GM19025 (cell line): ENCODE measurements around the gene TRIM7.
"Not testable (repeated sequence)": the region's sequence is repeated elsewhere in the genome, so short reads cannot be mapped to it uniquely, and the experiment has no call there.

Source experiments
- ATAC-seq: cut with Tn5 transposase; IDR thresholded peaks from one replicate; pipeline ENCODE4 v1.9.1; 2021; ENCODE audit warnings: mild to moderate bottlenecking, low read depth, moderate library complexity; ENCODE audit not compliant: unreplicated experiment

TRIM7 gene

DNA sequence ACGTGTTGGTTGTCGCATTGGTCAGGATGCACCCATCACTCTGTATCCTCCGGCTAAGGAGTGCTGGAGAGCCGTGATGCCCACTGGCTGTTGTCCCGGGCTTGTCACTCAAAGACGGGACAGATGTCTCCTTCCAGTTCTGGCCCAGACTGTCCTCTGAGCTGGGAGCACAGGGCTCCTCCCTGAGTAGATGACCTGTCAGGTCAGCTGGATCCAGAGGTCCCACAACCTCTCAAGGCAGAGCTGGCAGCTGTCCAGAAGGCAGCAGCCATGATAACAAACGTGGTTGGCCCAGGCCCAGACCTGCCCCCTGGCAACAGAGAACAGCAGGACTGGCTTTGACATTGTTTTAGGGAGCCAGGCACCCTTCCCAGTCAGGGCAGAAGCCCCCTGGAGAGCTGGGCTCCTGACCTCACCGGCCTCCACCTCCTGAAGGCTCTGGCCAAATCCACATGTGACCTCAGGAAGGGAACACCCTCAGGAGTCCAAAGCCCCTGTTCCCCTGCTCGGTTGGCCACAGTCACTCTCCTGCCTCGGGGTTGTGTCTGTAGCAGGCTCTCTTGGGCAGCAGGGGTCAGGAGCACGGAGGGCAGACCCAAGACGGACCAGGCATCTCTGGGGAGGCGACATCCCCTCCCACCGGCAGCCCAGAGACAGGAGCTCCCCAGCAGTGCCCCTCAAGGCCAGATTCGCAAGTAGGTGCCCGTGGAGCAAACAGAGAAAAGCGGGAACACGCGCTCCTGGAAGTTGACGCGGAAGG lies 10.3 kb downstream of the TRIM7 start:
- ATAC-seq = no peak

DNA sequence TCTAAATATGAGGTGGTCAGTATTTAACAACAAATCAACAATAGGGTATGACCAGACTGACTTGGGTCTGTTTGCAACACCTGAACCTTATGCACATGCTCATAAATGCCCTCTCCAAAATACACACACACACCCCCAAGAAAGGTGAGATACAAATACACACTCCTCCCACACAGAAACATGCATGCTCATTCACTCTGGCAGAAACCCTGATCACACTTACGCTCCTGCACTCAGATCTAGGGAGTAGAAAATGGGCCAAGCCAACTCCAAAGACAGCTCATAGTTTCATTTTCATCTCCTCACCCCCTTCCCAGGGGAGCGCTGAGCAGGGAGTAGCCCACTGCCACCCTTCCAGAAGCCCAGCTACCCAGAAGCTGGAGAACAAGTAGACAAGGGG lies 11.3 kb downstream of the TRIM7 start:
- ATAC-seq = no peak

GRCh38 chr5:181192337-181193046 lies 12.5 kb downstream of the TRIM7 start:
- no peak for ATAC-seq

DNA sequence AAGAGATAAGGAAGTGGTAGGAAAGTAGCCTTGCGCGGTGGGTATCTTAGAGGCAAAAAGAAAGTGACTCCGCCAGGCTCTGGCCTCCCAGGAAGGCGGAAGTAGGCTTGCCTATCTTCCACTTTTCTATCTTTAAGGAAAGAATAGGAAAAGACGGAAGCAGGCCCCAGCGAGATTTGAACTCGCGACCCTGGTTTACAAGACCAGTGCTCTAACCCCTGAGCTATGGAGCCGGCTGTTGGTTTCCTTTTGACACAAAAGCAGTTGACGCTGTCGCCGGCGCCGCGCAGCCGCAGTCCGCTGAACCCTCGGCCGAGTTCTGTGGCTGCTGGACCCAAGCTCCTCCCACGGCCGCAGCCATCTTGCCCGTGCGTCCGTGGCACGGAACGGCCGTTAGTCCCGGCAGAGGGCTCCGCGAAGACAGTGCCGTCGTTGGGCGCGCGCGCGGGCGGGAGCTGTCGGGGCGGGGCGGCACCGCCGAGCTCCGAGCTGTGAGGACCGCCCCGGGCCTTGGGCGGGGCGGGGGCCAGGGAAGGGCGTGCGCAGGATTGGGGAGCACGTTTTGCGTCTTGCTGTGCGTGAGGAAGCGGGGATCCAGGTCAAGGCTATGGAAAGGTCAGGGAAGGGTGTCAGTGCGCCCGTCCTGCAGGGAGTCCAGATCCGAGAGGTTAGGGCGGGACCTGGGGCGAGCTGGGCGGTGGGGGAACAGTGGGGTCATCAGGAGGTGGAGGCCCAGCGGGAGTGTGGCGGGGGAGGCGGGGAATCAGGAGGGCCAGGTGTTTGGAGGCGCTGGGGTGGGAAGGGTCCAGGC lies 13.3 kb downstream of the TRIM7 start:
- ATAC-seq = peak; percentile 65

DNA sequence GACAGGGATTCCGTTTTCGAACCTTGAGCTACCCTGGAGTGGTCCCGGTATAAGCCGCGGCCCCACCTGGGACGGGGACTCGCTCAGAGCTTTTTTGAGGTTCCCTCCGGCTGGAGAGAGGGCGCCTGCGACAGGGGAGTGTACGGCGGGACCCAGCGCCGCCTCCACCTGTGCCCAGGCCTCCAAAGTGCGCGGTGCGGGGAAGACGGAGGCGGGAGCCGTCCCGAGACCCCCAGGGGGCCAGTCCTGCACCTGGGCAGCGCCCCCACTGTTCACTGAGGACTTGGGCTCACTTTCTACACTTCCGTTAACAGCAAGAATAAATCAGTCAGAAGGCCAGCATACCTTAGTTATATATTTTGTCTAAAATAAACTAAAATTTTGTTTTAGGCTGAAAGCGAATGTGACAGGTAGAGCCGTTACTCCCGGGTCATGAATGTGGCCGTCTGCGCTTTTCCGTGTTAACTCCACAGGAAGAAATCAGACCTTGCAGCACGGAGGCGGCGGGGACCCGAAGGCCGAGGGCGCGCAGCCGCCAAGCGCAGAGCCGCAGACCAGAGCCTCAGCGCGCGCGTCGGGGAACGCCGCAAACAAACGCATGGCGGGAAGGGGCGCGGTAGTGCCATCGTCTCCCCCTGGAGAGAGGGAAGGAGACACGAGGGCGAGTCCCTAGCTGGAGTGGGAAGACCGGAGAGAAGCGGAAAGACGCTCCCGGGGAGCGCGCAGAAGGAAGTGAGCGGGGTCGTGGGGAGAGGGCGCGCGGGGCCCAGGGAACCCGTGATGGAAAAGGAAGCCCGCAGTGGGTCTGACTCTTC lies 14.1 kb downstream of the TRIM7 start:
- peak; percentile 1 for ATAC-seq

GRCh38 chr5:181189962-181190710 lies 14.9 kb downstream of the TRIM7 start:
- ATAC-seq = no peak

GRCh38 chr5:181189363-181189961 lies 15.5 kb downstream of the TRIM7 start:
- ATAC-seq = no peak

DNA sequence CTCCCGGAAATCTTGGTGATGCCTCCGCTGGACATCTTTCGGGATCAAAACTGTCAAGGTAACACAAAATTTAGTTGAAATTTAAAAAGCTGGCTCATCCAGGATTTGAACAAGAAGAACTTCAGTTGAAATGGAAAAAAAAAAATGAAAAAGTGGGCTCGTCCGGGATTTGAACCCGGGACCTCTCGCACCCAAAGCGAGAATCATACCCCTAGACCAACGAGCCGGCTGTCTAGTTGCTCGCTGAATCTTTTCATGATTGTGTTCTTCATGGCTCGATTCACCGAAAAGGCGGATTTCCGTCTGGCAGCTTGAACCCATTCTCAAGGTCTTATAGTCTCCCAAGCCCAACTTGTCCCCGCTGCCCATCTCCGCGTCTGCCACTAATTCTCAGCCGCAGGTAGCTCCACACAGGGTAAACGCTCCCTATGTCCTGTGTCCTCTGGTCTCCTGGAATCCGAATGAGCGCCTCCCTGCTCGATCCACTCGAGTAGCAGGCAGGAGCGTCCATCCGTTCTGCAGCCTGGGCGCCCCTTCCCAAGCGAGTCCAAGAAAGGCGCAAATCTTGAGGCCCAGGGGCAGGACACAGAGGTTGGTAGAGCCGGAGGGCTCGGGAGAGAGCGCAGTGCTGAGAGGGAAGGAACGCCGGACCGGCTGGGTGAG lies 16.2 kb downstream of the TRIM7 start:
- ATAC-seq = no peak

DNA sequence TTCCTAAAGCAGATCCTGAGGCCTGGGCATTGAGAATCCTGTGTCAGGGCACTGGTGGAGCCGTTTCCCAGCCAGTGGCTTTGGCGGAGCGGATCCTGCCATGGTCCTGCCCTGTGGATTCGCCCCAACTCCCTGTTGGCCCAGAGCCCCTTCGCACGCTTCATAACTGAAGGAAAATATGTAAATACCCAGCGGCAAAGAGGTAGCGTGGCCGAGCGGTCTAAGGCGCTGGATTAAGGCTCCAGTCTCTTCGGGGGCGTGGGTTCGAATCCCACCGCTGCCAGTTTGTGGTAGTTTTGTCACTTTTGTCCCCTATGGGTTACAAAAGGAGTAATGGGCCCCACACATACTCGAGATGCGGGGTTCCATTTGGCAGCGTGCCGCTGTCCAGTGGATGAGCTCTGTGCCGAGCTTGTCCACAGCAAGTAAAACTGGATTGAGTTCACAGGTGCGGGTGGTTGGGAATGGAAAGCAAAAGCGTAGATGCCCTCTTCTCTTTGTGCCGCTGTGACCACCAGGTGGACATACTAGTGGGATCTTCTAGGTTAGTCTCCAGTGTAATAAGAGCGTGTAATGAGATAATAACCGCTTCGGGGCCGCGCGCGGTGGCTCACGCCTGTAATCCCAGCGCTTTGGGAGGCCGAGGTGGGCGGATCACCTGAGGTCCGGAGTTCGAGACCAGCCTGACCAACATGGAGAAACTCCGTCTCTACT lies 17.3 kb downstream of the TRIM7 start:
- no peak for ATAC-seq

GRCh38 chr5:181186986-181187499 lies 18.0 kb downstream of the TRIM7 start:
- ATAC-seq = no peak

DNA sequence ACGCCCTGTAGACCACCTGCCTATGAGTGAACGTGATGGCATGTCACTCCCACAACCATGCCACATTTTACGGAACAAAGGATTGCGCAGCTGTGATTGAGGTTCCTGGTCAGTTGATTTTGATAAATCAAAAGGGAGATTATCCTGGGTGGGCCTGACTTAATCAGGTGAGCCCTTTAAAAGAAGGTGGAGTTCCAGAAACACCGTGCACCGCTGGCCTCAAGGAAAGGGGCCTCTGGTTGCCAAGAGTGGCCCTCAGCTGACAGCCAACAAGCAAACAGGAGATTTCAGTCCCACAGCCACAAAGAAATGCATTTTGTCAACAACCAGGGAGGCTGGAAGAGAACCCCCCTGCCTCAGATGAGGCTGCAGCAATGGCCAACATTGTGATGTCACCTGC lies 19.0 kb downstream of the TRIM7 start:
- ATAC-seq = no peak

DNA sequence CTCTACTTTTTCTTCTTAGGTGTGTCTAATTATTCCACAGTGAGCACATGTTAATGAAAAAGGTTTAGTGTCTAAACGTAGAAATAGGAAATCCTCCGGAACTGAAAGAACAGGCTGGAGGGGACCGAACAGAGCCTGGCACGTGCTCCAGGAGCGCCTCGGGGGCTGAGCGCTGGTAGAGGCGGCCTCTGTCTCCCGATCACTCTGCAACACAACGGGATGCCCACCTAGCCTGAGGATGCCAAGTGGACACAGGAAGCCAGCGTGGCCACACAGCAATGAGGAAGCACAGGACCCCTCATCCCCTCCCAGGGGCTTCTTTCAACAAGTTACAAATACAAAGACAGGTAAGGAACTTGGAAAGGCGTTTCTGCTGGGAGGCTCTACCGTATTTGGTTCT lies 19.4 kb downstream of the TRIM7 start:
- ATAC-seq = no peak

DNA sequence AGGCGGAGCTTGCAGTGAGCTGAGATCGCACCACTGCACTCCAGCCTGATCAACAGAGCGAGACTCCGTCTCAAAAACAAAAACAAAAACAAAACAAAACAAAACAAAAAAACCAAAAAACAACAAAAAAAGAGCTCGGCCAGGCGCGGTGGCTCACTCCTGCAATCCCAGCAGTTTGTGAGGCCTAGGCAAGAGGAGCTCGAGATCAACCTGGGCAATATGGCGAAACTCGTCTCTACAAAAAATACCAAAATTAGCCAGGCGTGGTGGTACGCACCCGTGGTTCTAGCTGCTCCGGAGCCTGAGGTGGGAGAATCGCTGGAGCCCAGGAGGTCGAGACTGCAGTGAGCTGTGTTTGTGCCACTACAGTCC lies 20.2 kb downstream of the TRIM7 start:
- no peak for ATAC-seq

DNA sequence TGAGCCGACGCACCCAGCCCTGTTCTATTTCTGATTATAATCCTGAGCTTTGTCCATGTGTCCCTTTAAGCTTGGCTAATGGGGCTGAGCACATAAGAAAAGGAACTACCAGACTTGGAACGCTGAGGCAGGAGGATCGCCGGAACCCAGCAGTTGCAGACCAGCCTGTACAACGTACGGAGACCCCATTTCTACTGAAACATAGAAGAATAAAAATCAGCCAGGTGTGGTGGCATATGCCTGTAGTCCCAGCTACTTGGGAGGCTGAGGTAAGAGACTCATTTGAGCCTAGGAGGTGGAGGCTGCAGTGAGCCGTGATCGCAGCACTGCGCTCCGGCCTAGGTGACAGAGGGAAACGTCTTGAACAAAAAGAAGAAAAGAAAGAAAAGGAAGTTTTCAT lies 22.3 kb downstream of the TRIM7 start:
- no peak for ATAC-seq

DNA sequence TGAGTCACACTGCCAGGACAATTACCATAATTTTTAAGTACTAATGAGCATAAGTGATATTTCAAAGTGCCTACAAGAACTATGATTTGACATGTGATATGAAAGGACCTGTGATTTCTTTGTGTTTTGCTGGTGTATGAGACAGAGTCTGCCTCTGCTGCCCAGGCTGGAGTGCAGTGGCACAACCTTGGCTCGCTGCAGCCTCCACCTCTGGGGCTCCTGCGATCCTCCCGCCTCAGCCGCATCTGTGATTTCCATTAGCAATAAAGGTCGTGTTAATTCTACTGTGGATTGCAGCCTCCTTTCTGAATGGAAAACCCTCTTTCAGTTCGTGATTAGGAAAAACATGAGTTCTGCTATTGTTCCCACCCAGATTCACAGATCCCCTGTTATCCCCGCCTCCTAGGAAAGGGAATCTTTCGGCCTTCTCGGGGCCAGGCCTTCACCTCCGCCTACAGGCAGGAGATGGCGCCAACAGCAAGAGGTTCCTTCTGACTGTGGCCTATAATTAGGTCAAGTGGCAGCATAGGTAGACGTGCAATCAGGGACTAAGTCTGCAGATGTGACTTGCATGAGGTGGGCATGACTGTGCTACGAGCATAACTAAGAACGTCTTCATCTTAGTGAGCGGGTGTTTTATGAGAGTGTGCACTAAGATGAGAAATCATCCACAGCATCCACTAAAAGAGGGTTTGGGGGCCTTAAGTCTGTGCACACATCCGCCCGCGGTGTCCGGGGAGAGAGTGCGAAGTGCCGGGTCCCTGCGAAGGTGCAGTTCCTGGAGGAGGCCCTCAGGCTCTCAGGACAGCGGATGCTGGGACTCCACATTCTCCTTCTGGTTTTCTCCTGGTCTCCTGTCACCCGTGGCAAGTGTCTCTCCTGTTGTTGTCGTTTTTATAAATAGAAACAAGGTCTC lies 23.1 kb downstream of the TRIM7 start:
- ATAC-seq = no peak

DNA sequence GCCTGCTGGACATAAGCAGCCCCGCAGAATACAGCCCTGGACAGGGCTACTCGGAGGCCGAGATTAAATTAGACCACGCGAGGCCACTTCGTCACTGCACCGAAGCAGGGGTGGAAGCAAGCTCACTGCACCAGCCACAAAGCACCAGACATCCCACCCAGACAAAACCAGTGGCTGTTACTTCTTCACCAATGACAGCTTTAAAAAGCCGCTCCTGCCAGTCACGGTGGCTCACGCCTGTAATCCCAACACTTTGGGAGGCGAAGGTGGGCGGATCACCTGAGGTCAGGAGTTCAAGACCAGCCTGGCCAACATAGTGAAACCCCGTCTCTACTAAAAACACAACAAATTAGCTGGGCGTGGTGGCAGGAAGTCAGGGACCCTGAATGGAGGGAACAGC lies 27.4 kb downstream of the TRIM7 start:
- ATAC-seq = not testable (repeated sequence)
